SU-DHL-6 (cell line): ENCODE measurements around the gene ARHGAP40.

ENCODE experiments used
- EZH2phosphoT487 ChIP-seq: fragments of 200-600 bp; sonication (generic), shearing (Covaris generic); conservative IDR thresholded peaks from 2 replicates; pipeline ENCODE4 v1.6.1; 2018; ENCODE audit warnings: mild to moderate bottlenecking, antibody characterized with exemption, low read length, moderate library complexity, mixed read lengths
- TF ChIP-seq, protein P1 (sequence below): fragments of 200-600 bp; sonication (generic); IDR thresholded peaks from one replicate; pipeline ENCODE4 v1.5.1; 2017; ENCODE audit warnings: antibody characterized with exemption, mild to moderate bottlenecking, low read length, moderate library complexity; ENCODE audit not compliant: insufficient read depth, poor library complexity, severe bottlenecking

GRCh38 chr20:38599410-38599882 lies 2.2 kb upstream of the ARHGAP40 start:
- TF ChIP-seq, protein P1, sequence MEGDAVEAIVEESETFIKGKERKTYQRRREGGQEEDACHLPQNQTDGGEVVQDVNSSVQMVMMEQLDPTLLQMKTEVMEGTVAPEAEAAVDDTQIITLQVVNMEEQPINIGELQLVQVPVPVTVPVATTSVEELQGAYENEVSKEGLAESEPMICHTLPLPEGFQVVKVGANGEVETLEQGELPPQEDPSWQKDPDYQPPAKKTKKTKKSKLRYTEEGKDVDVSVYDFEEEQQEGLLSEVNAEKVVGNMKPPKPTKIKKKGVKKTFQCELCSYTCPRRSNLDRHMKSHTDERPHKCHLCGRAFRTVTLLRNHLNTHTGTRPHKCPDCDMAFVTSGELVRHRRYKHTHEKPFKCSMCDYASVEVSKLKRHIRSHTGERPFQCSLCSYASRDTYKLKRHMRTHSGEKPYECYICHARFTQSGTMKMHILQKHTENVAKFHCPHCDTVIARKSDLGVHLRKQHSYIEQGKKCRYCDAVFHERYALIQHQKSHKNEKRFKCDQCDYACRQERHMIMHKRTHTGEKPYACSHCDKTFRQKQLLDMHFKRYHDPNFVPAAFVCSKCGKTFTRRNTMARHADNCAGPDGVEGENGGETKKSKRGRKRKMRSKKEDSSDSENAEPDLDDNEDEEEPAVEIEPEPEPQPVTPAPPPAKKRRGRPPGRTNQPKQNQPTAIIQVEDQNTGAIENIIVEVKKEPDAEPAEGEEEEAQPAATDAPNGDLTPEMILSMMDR = no peak
- no peak for TF ChIP-seq EZH2phosphoT487
